ENCODE data around the gene ZAP70.
A peak's percentile ranks its signal among the peaks of the same experiment; 100 is the strongest.
"Not testable (repeated sequence)": the region's sequence is repeated elsewhere in the genome, so short reads cannot be mapped to it uniquely, and the experiment has no call there.

Gene ZAP70

DNA sequence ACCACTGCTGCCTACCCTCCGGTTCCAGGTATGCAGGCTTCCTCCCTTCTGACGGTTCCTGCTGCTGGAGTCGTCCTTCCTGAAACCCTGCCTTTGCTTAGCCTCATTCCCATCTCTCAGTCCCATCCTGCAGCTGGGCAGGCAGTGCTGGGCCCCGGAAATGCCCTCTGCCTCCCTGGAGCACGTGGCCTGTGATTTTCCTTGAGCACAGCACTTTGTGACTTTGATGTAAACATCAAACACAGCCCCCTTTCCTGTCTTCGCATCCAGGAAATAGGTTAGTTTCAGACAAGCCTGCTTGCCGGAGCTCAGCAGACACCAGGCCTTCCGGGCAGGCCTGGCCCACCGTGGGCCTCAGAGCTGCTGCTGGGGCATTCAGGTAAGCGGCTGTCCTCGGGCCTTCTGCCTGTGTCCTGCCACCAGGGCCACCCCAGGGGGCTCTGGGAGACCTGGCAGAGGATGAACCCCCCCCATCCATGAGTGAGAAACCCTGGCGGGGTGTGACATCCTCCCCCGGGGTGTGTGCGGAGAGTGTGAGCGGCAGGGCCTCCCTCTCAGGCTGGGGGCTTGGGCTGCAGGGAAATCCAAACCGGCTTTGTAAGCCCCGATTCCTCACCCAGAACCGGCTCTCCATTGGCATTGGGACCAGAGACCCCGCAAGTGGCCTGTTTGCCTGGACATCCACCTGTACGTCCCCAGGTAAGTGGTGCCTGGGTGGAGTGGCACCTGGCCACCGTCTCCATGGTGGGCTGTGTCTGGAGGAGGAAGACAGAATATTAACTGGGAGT is at the start of gene ZAP70:
TSS of gene ZAP70 (plus strand) at position 281 of the 788 bp plus-strand sequence. CDS start 10,461 bp downstream, outside the sequence.
- no peak for DNase-seq

DNA sequence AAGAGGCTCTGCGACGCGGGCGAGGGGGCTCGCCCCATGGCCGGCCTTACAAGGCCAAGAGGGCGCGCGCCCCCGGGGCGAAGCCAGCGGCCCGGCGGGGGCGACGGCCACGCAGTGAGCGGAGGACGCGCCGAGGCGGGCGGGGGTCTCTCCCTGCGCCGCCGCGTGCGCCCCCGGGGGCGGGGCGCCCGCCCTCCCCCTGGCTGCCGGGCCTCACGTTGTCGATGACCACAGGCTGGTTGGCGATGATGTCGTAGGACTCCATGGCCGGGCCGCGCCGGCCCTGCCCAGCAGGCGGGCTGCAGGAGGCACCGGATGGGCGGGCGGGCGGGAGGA is 49.8 kb upstream of the ZAP70 start:
- DNase-seq = no peak

DNA sequence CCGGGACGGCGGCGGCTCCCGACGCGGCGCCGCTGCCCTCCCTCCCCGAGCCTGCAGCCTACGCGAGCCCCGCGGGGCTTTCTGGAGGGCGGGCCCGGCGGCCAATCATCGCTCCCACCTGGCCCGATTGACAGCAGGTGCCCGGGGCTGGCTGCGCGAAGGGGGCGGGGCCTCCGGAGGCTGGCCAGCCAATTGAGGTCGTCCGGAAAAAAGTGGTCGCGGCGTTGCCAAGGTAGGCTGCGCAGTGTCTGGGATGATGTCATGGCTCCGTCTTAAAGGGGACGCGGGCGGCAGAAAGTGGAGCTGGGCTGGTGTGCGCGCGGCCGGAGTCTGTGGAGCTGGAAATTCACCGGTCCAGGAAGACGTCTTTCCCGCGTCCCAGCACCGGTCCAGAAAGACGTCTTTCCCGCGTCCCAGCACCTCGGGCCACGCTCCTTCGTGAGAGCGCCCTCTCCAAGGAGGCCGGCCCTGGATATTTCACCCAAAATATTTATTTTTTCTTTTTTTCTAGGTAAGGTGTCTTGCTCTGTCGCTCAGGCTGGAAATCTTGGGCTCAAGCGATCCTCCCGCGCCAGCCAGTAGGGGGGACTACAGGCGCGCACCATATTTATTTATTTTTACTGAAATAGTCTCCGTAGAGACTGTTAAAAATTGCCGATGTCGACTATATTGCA is 49.3 kb upstream of the ZAP70 start, which contains the start of gene ACTR1B:
TSS of gene ACTR1B (minus strand) at position 83 of the 674 bp plus-strand sequence. CDS start 154 bp downstream, outside the sequence.
- peak; percentile 95 for DNase-seq

DNA sequence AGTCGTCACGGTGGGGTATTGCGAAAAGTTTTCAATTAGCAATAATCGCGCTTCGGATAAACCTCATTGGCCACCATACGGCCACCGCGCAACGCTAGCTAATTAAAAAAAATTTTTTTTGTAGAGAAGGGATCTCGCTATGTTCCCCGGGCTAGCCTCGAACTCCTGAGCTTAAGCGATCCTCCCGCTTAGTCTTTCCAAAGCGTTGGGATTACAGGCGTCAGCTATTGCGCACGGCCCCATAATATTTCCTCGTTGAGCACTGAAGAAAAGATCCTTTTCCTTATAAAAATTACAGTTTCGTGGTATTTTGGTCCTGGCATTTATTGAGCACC is 48.8 kb upstream of the ZAP70 start:
- no peak for DNase-seq

DNA sequence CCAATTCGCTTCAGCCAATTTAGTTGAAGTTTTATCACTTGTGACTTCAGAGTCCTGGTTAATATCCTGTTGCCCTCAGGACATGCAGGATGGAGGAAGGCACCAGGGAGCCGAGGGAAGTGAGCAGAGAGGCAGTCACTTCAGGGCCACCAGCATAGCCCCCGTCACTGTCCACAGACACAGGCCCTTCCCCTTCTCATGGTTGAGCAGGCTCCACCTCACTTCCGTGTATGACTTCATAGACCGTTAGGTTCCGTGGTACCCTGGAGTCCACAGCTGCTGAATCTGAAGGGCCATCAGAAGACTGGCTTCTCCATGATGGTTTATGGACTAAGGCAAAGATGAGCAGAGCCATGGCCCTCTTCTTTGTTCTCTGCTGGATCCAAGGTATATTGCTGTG is 43.9 kb upstream of the ZAP70 start, which contains the start of gene C2orf92:
TSS of gene C2orf92 (plus strand) at position 266 of the 400 bp plus-strand sequence. CDS start at position 342, 76 bp downstream.
- DNase-seq = no peak

DNA sequence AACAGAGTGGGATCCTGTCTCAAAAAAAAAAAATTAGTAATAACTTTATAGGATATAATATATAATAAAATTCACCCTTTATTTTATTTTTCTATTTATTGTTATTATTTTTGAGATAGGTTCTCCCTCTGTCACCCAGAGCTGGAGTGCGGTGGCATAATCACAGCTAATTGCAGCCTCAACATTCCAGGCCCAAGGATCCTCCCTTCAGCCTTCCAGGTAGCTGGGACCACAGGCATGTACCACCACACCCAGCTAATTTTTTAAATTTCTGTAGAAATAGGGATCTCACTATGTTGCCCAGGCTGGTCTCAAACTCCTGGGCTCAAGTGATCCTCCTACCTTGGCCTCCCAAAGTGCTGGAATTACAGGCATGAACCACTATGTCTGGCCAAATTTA is 42.9 kb upstream of the ZAP70 start:
- DNase-seq = no peak

DNA sequence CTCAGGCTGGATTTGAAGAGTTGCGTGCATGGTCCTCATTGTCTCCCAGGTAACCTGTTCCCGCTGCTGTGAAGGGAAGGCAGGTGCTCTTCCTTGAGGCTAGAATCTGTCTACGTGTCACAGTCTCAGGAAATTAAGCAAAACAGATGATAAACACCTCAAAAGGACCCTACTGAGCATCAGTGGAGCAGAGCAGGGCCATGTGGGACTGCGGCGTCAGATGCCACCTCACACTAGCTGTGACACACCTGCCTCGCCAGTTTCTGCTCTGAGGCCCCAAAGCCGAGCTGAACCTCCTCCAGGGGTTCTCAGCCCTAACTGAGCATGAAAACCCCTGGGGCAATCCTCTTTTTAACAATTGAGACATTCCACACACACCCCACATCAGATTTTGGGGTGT is 41.9 kb upstream of the ZAP70 start:
- no peak for DNase-seq

DNA sequence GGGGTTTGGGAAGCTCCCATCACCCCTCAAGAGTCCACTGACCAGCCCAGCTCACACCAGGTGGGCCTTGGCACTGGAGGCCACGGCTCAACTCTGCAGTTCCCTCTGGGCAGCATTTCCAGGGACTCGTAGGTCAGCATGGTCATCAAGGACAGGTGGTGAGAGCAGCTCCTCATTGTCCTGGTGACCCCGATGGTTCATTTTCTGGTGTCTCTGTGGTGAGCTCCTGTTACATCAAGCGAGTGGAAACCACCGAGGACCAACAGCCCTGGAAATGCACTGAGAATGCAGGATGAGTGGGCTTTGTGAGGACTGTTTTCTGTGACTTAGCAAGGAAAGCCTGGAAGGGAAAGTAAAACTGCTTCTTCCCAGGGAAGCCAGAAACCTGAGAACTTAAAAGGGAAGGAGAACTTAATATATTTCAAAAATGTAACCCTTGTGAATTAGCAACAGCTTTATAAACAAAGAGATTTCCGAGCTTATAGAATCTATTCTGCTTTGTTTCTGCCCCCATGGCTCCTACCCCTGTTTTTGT is 40.7 kb upstream of the ZAP70 start:
- not testable (repeated sequence) for DNase-seq

DNA sequence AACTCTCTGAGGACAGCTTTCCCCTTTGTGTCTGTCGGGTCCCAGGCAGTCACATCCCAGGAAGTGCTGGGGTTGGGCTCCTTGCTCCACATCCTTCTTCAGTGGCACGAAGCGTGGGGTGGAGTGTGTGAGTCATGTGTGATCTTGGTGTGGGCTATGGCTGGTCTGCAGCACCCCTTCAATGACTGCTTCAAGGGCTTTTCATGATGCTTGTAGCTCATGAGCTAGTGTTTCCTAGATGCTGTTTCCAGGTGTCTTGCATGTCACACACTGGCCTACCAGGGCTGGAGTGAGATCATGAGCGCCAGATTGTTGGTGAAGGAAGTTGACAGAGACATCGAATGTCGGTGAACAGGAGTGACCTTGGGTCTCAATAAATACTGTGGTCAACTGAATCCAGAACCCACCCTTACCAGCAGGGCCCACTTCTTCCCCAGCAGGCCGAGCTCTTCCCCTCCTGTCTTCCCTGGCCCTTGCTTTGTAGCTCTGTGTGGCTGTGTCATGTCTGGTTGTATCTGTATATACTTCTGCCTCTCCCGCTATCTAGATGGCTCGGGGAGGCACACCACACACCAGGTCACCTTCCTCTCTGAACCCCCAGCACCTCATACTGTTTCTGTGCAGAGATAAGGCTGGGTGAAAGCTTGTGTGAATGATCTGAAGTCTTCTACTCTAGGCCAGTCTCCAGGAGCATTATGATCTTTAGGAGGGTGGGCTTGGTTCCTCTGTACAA is 40.0 kb upstream of the ZAP70 start:
- DNase-seq = no peak

DNA sequence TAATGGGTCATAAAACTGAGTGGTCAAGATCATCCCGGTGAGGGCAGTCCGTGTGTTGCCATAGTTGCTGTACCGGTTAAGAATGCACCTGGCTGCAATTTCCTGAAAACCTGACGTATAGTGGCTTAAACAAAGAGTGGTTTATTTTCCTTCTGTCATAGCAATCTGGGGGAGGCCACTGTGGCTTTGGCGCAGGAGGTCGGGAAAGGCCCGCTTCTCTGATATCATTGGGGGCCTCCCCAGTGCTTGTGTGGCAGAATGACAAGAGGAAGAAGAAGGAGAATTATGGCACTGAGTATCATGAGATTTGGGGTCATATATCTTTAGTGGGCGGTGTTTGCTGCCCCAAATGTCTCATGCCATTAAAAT is 39.5 kb upstream of the ZAP70 start:
- DNase-seq = no peak

DNA sequence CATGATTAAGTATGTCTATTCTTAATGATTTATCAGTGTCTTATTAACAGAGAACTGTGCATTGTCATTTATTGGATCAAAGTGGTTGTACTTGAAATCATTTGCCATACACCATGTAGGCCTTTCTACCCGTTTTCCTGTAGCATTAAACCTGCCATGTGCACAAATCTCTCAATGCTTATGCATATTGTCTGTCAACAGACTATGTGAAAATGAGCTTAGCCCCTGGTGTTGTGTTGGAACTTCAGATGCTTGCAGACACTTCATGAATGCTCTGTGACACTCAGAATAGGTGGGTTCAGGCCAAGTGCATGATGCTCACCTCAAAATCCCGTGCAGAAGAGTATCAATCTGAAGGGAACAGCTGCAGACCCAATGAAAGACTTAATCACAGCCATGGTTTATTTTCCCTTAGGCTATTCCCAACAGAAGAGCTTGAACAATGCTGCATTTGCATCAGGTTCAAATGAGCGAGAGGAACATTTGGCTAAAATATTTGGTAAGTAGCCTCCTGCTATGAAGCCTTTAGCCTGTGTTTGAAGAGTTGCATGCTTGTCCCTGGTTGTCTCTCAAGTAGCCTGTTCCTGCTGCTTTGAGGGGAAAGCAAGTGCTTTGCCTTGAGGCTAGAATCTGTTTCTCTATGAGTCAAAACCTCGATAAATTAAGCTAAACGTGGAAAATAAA is 37.8 kb upstream of the ZAP70 start:
- no peak for DNase-seq

DNA sequence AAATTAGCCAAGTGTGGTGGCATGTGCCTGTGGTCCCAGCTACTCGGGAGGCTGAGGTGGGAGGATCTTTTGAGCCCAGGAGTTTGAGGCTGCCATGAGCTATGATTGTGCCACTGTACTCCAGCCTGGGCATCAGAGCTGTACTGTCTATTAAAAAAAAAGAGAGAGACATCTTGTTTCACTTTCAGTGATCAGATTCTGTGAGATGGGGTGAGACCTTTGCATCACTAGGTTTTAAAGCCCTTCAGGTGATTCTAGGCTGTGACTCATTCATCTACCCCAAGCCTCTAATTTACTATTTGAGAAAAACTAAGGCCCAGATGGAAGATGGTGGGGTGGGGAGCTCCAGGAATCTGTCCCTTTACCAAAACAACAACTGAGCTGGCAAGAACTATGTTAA is 36.8 kb upstream of the ZAP70 start:
- DNase-seq = no peak

DNA sequence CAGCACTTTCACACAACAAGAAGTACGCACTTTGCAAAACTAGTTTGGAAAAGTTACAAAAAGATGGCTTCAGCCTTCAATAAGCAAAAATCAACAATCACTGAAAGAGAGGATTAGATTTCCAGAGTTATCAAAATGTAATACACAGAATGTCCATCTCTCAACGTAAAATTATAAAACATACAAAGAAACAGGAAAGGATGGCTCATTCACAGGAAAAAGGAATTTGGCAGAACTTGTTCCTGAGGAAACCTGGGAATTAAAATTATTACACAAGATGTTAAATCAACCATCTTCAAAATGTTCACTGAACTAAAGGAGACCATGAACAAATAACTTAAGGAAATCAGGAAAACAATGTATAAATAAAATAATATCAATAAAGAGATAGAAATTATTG is 35.9 kb upstream of the ZAP70 start:
- DNase-seq = no peak

DNA sequence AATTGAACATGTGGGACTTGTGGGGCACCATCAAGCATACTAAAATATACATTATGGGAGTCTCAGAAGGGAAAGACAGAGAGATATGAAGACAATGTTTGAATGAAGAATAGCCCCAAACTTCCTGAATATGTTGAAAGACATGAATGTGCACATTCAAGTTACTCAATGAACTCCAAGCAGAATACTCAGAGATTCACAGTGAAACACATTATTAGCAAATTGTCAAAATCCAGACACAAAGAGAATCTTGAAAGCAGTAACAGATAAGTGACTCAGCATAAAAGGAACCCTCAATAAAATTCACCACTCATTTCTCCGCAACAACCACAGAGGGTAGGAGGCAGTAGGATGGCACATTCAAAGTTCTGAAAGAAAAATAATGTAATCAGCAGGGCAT is 35.1 kb upstream of the ZAP70 start:
- no peak for DNase-seq

DNA sequence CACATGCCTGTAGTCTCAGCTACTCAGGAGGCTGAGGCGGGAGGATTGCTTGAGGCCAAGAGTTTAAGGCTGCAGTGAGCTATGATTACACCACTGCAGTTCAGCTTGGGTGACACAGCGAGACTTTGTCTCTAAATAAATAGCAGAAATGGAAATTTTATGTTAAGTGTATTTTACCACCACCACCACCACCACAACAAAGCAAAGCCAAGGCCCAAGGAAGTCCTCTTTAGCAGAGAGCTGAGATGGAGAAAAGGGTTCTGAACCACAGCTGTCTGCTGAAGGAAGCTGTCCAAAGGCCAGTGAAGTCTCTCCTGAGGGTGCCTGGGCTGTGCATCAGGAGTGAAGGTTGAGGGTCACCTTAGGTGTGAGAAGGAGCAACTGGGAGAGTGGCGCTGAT is 26.1 kb upstream of the ZAP70 start:
- DNase-seq = not testable (repeated sequence)

DNA sequence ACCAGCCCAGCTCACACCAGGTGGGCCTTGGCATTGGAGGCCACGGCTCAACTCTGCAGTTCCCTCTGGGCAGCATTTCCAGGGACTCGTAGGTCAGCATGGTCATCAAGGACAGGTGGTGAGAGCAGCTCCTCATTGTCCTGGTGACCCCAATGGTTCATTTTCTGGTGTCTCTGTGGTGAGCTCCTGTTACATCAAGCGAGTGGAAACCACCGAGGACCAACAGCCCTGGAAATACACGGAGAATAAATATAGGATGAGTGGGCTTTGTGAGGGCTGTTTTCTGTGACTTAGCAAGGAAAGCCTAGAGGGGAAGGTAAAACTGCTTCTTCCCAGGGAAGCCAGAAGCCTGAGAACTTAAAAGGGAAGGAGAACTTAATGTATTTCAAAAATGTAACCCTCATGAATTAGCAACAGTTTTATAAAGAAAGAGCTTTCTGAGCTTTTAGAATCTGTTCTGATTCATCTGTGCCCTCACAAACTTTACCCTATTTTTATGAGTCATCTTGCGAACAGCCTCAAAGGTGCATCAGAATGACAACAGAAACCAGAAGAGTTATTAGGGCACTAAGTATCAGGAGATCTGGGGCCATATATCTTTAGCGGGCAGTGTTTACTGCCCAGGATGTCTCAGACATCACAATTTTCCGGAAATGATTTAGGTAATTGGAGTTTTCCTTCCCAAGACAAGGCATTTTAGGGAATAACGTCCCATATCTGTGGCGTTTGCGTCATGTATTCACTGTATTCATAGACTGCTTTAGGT is 25.1 kb upstream of the ZAP70 start:
- DNase-seq = no peak

DNA sequence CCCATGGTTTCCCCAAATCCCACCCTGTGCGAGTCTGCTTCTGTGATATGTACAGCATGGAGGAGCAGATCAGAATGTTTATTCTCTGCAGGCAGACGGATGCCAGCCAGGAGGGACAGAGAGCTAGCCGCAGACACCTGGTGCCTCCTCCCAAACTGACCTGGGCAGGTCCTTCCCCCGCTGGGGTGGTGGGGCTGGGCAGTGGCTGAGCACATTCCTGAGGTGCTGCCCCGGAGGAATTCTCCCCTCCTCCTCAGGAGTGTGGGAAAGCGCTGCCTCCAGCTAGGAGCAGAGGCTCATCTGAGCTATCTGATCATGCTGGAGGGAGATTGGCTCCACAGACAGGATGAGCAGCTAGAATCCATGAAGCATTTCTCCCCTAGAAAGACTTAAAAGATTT is 22.2 kb upstream of the ZAP70 start:
- DNase-seq = no peak

DNA sequence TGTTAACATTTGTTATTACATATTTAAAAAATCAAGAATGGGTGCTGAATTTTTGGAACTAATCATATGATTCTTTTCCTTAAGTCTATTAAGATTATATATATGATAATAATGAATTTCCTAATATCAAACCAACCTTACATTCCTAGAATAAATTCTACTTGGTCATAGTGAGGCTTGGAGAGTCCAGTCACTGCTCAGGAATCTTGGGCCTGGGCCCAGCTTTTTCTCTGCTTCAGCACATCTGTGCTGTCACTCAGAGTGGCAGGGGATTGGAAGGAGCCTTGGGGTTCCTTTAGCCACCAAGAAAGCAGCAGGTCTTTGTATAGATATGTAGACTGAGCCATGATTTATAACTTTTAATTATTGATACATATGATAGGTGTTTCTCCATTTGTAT is 19.9 kb upstream of the ZAP70 start:
- no peak for DNase-seq

DNA sequence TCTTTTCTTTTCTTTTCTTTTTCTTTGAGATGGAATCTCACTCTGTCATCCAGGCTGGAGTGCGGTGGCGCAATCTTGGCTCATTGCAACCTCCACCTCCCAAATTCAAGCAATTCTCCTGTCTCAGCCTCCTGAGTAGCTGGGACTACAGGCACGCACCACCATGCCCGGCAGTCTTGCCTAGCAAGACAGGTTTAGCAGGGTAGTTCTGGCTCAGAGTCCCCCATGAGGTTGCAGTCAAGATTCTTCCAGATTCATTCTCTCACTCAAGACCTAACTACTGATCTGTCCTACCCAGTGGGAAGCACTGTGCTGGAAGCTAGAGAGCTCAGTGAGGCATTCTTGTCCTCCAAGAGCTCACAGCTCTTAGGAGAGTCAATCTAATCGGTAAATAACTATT is 17.6 kb upstream of the ZAP70 start:
- no peak for DNase-seq

DNA sequence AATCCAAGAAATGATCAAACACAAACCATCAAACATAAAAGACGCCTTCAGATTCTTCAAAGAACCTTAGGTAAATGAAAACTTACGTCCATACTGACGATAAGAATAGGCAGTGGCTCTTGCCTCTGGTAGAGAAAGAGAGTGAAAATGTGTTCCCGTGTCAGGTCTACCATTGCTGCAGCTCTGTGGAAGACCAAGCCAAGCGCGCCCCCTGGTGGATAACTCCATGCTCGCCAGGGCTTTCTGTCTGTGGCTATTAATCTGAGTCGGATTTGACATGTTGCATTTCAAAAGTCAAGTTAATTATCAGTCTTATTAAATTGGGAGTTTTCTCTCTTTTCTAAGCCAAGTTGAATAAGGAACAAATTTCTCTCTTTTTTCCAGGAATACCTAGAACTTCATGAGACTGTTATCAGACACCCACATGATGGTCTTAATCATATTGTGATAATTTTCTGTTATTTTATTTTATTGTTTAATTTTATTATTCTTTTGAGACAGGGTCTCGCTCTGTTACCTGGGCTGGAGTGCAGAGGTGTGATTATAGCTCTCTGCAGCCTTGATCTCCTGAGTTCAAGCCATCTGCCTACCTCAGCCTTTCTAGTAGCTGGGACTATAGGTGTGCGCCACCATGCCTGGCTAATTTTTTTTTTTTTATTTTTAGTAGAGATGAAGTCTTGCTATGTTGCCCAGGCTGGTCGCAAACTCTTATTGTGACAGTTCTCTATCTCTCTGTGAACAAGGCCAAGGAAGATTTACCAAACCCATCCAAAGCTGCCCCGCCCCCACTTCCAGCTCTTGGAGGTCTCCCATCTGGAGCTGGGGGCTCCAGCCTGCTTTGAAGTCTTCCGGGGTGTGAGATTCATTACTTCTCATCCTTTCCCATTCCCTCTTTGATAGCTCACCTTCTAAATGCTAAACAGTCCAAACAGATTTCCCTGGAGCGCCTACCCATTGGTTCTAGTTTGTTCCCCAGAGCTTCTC is 15.8 kb upstream of the ZAP70 start:
- DNase-seq = peak; percentile 46

DNA sequence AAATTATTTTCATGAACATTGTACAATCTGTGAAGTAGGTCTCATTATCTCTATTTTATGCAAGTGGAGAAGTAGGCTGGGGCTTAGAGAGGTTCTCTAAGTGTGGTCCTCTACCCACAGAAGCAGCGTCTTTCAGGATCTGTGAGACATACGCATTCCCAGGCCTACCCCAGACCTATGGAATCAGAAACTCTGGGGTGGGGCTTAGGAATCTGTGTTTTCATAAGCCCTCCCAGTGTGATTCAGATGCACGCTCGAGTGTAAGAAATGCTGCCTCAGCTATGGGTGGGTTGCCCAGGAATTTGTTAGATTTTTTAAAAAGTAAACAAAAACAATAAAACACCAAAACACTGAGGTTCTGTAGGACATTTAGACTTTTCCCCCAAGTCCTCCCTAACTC is 14.8 kb upstream of the ZAP70 start:
- DNase-seq = no peak
